ENCODE data around the gene REM2.

DNA sequence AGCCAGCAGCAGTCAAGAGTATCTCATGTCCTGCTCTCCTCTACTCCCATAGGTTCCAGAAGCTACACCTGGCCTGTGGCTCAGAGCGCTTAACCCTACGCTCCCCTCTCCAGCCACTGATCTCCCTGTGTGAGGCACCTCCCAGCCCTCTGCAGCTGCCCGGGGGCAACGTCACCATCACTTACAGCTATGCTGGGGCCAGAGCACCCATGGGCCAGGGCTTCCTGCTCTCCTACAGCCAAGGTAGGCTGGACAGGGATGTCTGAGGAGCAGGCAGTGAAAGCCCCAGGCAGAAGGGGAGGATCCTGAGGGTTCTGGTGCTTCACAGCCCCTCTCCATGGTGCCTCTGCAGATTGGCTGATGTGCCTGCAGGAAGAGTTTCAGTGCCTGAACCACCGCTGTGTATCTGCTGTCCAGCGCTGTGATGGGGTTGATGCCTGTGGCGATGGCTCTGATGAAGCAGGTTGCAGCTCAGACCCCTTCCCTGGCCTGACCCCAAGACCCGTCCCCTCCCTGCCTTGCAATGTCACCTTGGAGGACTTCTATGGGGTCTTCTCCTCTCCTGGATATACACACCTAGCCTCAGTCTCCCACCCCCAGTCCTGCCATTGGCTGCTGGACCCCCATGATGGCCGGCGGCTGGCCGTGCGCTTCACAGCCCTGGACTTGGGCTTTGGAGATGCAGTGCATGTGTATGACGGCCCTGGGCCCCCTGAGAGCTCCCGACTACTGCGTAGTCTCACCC lies 7.8 kb upstream of the REM2 start:
- TF ChIP-seq, protein P1, sequence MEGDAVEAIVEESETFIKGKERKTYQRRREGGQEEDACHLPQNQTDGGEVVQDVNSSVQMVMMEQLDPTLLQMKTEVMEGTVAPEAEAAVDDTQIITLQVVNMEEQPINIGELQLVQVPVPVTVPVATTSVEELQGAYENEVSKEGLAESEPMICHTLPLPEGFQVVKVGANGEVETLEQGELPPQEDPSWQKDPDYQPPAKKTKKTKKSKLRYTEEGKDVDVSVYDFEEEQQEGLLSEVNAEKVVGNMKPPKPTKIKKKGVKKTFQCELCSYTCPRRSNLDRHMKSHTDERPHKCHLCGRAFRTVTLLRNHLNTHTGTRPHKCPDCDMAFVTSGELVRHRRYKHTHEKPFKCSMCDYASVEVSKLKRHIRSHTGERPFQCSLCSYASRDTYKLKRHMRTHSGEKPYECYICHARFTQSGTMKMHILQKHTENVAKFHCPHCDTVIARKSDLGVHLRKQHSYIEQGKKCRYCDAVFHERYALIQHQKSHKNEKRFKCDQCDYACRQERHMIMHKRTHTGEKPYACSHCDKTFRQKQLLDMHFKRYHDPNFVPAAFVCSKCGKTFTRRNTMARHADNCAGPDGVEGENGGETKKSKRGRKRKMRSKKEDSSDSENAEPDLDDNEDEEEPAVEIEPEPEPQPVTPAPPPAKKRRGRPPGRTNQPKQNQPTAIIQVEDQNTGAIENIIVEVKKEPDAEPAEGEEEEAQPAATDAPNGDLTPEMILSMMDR (IDR thresholded peaks at IDR 0.05 in 4 of 5, conservative IDR thresholded peaks at IDR 0.05 in 1 of 5): no peak
- no peak for TF ChIP-seq POLR2A (IDR thresholded peaks at IDR 0.05)
